Smooth muscle cell (in vitro differentiated cells): Measurements from ENCODE around the gene EVI5. TPM values are rescaled to one million over a fixed set of nuclear protein-coding genes. Genes with fewer than 3 reads are reported as not detected.

Experiments used
- DNase-seq: peaks from one replicate; lab custom pipeline; 2025; ENCODE audit not compliant: unreplicated experiment; lab: John Stamatoyannopoulos, UW
- H2AFZ ChIP-seq: fragments of 200-600 bp; sonication (generic); 2 replicates; pipeline ENCODE4 v1.6.0; 2016; ENCODE audit warnings: antibody characterized with exemption, low read depth, mild to moderate bottlenecking
- H3F3A ChIP-seq: fragments of 200-600 bp; sonication (generic); 2 replicates; pipeline ENCODE4 v1.6.0; 2017; ENCODE audit warnings: antibody characterized with exemption, low read depth
- H3K27ac ChIP-seq: fragments of 200-600 bp; sonication (generic); 2 replicates; pipeline ENCODE4 v1.5.1; 2016; ENCODE audit warnings: low read depth, mild to moderate bottlenecking
- H3K27me3 ChIP-seq: fragments of 200-600 bp; sonication (generic); 2 replicates; pipeline ENCODE4 v1.6.1; 2016; ENCODE audit warnings: low read depth, mild to moderate bottlenecking
- H3K36me3 ChIP-seq: fragments of 200-600 bp; sonication (generic); 2 replicates; pipeline ENCODE4 v1.5.1; 2016; ENCODE audit warnings: low read depth
- H3K4me1 ChIP-seq: fragments of 200-600 bp; sonication (generic); 2 replicates; pipeline ENCODE4 v1.5.1; 2016; ENCODE audit warnings: low read depth
- H3K4me2 ChIP-seq: fragments of 200-600 bp; sonication (generic); 2 replicates; pipeline ENCODE4 v1.6.0; 2016; ENCODE audit warnings: mild to moderate bottlenecking
- H3K4me3 ChIP-seq: fragments of 200-600 bp; sonication (generic); 2 replicates; pipeline ENCODE4 v1.5.1; 2016; ENCODE audit warnings: mild to moderate bottlenecking
- H3K79me2 ChIP-seq: fragments of 200-600 bp; sonication (generic); 2 replicates; pipeline ENCODE4 v1.6.0; 2016; ENCODE audit warnings: low read depth, mild to moderate bottlenecking
- H3K9ac ChIP-seq: fragments of 200-600 bp; sonication (generic); 2 replicates; pipeline ENCODE4 v1.6.0; 2016; ENCODE audit warnings: low read depth
- H3K9me3 ChIP-seq: fragments of 200-600 bp; sonication (generic); replicated peaks from 2 replicates; pipeline ENCODE4 v1.5.1; 2016; ENCODE audit warnings: low read depth
- H4K20me1 ChIP-seq: fragments of 200-600 bp; sonication (generic); 2 replicates; pipeline ENCODE4 v1.6.0; 2016; ENCODE audit warnings: low read depth
- CTCF ChIP-seq: fragments of 200-600 bp; sonication (generic); IDR thresholded peaks from 2 replicates; pipeline ENCODE4 v1.5.1; 2017; ENCODE audit warnings: borderline replicate concordance, mild to moderate bottlenecking, antibody characterized with exemption; ENCODE audit not compliant: insufficient read depth, poor library complexity, severe bottlenecking
- WGBS: methylation state at CpG from one replicate; pipeline ENCODE4 v1.1.7; 2016; ENCODE audit warnings: low lambda C conversion rate; 5-methylcytosine and 5-hydroxymethylcytosine counted together
- polyA plus RNA-seq: library from polyadenylated mRNA; unstranded; fragments of >200 nt; fragmentation: Nextera tagmentation; extraction: Ambion mirVana; gene quantifications from 2 replicates; pipeline ENCODE4 v1.2.1, GENCODE V29; 2016
- total RNA-seq: library from RNA; depleted of rRNA; stranded (reverse); fragments of >200 nt; gene quantifications from 2 replicates; pipeline ENCODE4 v1.2.3, GENCODE V29; 2014

Gene EVI5
- total and polyA plus RNA-seq, 2 experiments from 2014 or later, result 35.4 to 47.6 TPM

DNA sequence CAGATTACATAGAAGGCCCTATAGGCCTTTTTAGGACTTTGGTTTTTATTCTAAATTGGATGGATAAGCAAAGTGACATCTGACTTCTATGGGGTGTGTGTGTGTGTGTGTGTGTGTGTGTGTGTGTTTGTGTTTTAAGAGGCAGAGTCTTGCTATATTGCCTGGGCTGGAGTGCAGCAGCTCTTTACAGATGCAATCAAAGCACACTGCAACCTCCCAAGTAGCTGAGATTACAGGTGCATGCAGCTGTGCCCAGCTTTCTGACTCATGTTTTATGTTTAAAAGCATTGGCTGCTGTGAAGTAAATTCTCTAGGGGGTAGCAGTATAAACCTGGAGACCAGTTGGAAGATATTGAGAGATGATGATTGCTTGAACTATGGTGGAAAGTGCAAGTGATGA, 12.4 kb upstream of the EVI5 start:
- Histone ChIP-seq H3K4me1 (no peaks in the 10 kb centered on the region), H4K20me1 (no peaks in the 10 kb centered on the region), H3K4me3 (no peak overlapping the region), H3K27me3 (no peaks in the 10 kb centered on the region), H3K9ac (no peak overlapping the region), H3K4me2 (no peak overlapping the region), H3K79me2 (no peaks in the 10 kb centered on the region), H3K9me3 (no peaks in the 10 kb centered on the region), H2AFZ (no peak overlapping the region), H3F3A (no peaks in the 10 kb centered on the region), H3K36me3 (no peaks in the 10 kb centered on the region), H3K27ac (no peak overlapping the region)
- TF ChIP-seq CTCF, result no peak
- no peak for DNase-seq

- Histone ChIP-seq H3K4me1 (peaks cover 8% of the 10 kb centered on the region), H2AFZ (no peak overlapping the region), H3K9ac (no peak overlapping the region), H3K9me3 (no peaks in the 10 kb centered on the region), H4K20me1 (no peaks in the 10 kb centered on the region), H3K36me3 (no peaks in the 10 kb centered on the region), H3F3A (no peaks in the 10 kb centered on the region), H3K4me3 (no peak overlapping the region), H3K4me2 (no peak overlapping the region), H3K27ac (no peak overlapping the region), H3K27me3 (no peaks in the 10 kb centered on the region), H3K79me2 (no peaks in the 10 kb centered on the region)
- TF ChIP-seq CTCF, result no peak
- DNase-seq, result no peak
- 96% methylated on average over 4 of the region's 4 CpGs for WGBS
These were observed 10.3 kb upstream of the EVI5 start for GRCh38 chr1:92795166-92795565.

DNA sequence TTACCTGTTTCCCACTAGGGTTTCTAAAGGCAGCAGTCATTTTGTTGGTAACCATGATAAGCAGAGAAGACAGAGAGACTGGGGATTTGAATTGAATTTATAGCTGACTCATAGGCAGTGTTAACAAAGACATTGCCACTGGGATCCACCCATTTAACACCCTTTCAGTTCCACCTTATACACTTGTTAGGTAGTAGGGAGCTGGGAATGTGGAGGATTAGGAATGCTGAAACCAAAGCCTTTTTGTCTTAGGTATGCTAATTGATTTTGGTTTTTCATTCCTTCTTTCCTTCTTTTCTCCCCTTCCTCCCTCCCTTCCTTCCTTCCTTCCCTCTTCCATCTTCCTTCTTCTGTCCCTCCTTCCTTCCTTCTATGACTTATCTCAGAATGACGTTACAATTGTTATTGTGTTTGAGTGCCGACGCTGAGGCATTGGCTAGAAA, 7.5 kb upstream of the EVI5 start:
- Histone ChIP-seq H3K4me2 (no peak overlapping the region), H3K4me3 (no peak overlapping the region), H3K79me2 (no peaks in the 10 kb centered on the region), H3K27ac (no peak overlapping the region), H3K4me1 (peaks cover 8% of the 10 kb centered on the region), H3K9me3 (no peaks in the 10 kb centered on the region), H2AFZ (no peak overlapping the region), H3K36me3 (no peaks in the 10 kb centered on the region), H3K27me3 (no peaks in the 10 kb centered on the region), H3K9ac (no peak overlapping the region), H3F3A (no peaks in the 10 kb centered on the region), H4K20me1 (no peaks in the 10 kb centered on the region)
- 67% methylated on average over 3 of the region's 3 CpGs for WGBS
- TF ChIP-seq CTCF, result no peak
- no peak for DNase-seq

- Histone ChIP-seq H3K36me3 (no peaks in the 10 kb centered on the region), H2AFZ (no peak overlapping the region), H3K79me2 (no peaks in the 10 kb centered on the region), H3K27ac (no peak overlapping the region), H3K9ac (no peak overlapping the region), H4K20me1 (no peaks in the 10 kb centered on the region), H3K27me3 (no peaks in the 10 kb centered on the region), H3K4me2 (no peak overlapping the region), H3K4me3 (no peak overlapping the region), H3K4me1 (peaks cover 8% of the 10 kb centered on the region), H3K9me3 (no peaks in the 10 kb centered on the region), H3F3A (no peaks in the 10 kb centered on the region)
- DNase-seq, result no peak
- 39% methylated on average over 7 of the region's 7 CpGs for WGBS
- TF ChIP-seq CTCF, result no peak
These were observed 6.7 kb upstream of the EVI5 start for GRCh38 chr1:92791487-92792066.
